Aorta (tissue), 5 donors: ENCODE measurements around the gene ZC2HC1B. TPM values are rescaled to one million over a fixed set of nuclear protein-coding genes. Genes with fewer than 3 reads are reported as not detected.

Source experiments
- ATAC-seq: fragments of 200-7000 bp; cut with Tn5 transposase; one replicate; pipeline ENCODE4 v1.9.1; 2022; ENCODE audit warnings: moderate library complexity; ENCODE audit not compliant: low FRiP score
- DNase-seq, 2 donors: peaks; one replicate each; pipeline ENCODE4 v3.0.0-alpha.2; 2020
- H3K27ac ChIP-seq, 2 donors: one replicate each; pipeline ENCODE4 v1.5.1; 2013; ENCODE audit warnings: low read length in 2 of 2, mild to moderate bottlenecking in 2 of 2, moderate library complexity in 2 of 2, control low read depth in 1 of 2, inconsistent platforms in 1 of 2, low read depth in 1 of 2
- H3K27me3 ChIP-seq, 2 donors: one replicate each; pipeline ENCODE4 v1.6.1; 2013; ENCODE audit warnings: control low read depth in 1 of 2, low read length in 1 of 2, mild to moderate bottlenecking in 1 of 2, moderate library complexity in 1 of 2; ENCODE audit not compliant: insufficient read depth in 2 of 2, control insufficient read depth in 1 of 2
- H3K36me3 ChIP-seq, 2 donors: one replicate each; pipeline ENCODE4 v1.6.1; 2013; ENCODE audit warnings: control low read depth in 1 of 2, low read length in 1 of 2, mild to moderate bottlenecking in 1 of 2; ENCODE audit not compliant: insufficient read depth in 2 of 2, control insufficient read depth in 1 of 2
- H3K4me1 ChIP-seq, 2 donors: one replicate each; pipeline ENCODE4 v1.6.1; 2013; ENCODE audit warnings: low read length in 2 of 2, control low read depth in 1 of 2, mild to moderate bottlenecking in 1 of 2, moderate library complexity in 1 of 2; ENCODE audit not compliant: insufficient read depth in 2 of 2, control insufficient read depth in 1 of 2
- H3K4me3 ChIP-seq, 2 donors: one replicate each; pipeline ENCODE4 v1.5.1; 2013; ENCODE audit warnings: low read length in 2 of 2, control low read depth in 1 of 2, mild to moderate bottlenecking in 1 of 2
- H3K9me3 ChIP-seq: one replicate; pipeline ENCODE4 v1.6.1; 2013; ENCODE audit warnings: mild to moderate bottlenecking, low read length; ENCODE audit not compliant: control insufficient read depth
- WGBS, 2 donors: extraction: QIAGEN DNeasy Blood & Tissue Kit; methylation state at CpG; one replicate each; pipeline ENCODE4 v1.1.7; 2013; 5-methylcytosine and 5-hydroxymethylcytosine counted together
- intact Hi-C, 2 donors: fragments of 100-400 bp; cut with DNase I; formaldehyde crosslinking; loops; one replicate each; pipeline versions ENCODE4 v1.14.2 to v1.15.0; 2022
- polyA plus RNA-seq, 2 donors: library from polyadenylated mRNA; stranded (reverse); fragments of 200-250 nt; gene quantifications; one replicate each; pipeline ENCODE4 v1.2.3, GENCODE V29; 2013
- total RNA-seq, 2 donors: library from RNA; stranded (reverse); fragmentation: NEBNext Ultra II Directional; extraction: Animal tissue kit (Norgen Biotek cat#: 25700); gene quantifications; one replicate each; pipeline ENCODE4 v1.2.1, GENCODE V29; 2021
- donor health status: healthy with polysubstance abuse.
- donor health status: Bipolar disorder and iron deficiency.
- donor health status: DM: no; HTN: no; CAD: no.
- donor health status: DM: no; HTN: no; CAD: no.
- donor health status: DM: yes; HTN: yes; CAD: no.

ZC2HC1B gene
- total and polyA plus RNA-seq, 4 donors: not detected

DNA sequence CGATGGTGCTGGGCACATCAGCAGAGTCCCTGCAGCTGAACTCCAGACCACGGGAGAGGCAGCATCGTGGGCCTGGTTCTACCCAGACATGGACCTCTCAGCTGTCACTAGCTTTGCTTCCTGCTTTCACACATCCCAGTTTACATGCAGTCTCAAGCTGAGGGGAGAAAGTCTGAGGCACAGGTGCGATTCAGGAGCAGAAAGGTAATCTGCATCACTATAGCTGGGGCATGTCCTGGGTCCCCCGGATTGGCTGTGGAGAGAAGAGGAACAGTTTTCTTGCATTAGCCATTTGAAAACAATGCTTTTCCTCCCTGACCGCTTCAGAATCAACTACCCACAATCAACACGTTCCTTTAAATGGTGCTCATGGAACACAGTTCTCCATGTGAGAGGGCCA, 83.9 kb downstream of the ZC2HC1B start:
- no peaks in the 10 kb centered on the region for H3K27me3 ChIP-seq
- DNase-seq: no peak
- intact Hi-C loops: no loop called here
- no peaks in the 10 kb centered on the region for H3K9me3 ChIP-seq
- H3K4me3 ChIP-seq: no peak overlapping the region
- no peak overlapping the region for H3K27ac ChIP-seq
- H3K36me3 ChIP-seq: no peaks in the 10 kb centered on the region
- no peak for ATAC-seq
- 80 to 87% methylated on average over 7 of the region's 7 CpGs for WGBS, 2 donors
- H3K4me1 ChIP-seq: no peaks in the 10 kb centered on the region

DNA sequence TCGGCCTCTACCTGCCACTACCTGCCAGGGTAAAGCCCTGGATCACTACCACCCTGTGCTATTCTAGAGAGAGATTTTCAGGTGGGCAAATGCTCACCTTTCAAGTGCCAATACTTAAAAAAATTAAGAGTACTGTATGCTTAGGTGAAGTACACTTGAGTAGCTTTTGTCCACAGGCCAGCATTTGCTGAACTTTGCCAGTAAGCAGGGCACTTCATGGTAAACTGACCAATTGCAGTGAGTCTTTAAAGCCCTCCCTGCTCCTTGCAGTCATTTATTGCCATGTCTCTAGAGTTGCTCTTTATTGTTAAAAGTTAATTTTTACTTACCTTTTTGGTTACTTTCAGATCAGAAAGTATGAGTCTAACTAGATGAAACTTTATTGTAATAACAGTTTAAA, 85.3 kb downstream of the ZC2HC1B start:
- Histone ChIP-seq H3K9me3 (no peaks in the 10 kb centered on the region), H3K27ac (no peak overlapping the region), H3K36me3 (no peaks in the 10 kb centered on the region), H3K4me1 (no peaks in the 10 kb centered on the region), H3K4me3 (no peak overlapping the region), H3K27me3 (no peaks in the 10 kb centered on the region)
- intact Hi-C loops: no loop called here
- DNase-seq: no peak
- WGBS, 2 donors: 90 to 94% methylated on average over 1 of the region's 1 CpG
- no peak for ATAC-seq

DNA sequence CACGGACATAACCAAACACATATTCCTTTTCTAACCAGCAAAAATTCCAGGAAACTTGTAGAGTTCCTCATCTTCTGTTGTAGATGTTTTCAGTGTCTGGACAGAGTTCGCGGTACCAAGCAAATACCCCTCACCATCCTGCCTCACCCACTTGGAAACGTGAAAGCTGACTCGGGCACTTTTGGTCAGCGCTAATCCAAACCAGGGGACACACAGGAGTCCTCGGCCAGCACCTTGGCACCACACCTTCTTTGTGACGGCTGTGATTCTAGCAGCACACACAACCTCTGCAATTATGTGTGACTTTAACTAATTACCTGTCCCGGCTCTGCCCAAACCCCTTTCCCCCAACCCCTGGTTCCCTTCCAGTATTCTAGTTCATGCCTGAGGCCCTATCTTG, 85.7 kb downstream of the ZC2HC1B start:
- Histone ChIP-seq H3K9me3 (no peaks in the 10 kb centered on the region), H3K27me3 (no peaks in the 10 kb centered on the region), H3K36me3 (no peaks in the 10 kb centered on the region), H3K4me1 (no peaks in the 10 kb centered on the region), H3K4me3 (no peak overlapping the region), H3K27ac (no peak overlapping the region)
- ATAC-seq: no peak
- DNase-seq: no peak
- intact Hi-C loops: no loop called here
- WGBS, 2 donors: 77 to 81% methylated on average over 9 of the region's 9 CpGs

DNA sequence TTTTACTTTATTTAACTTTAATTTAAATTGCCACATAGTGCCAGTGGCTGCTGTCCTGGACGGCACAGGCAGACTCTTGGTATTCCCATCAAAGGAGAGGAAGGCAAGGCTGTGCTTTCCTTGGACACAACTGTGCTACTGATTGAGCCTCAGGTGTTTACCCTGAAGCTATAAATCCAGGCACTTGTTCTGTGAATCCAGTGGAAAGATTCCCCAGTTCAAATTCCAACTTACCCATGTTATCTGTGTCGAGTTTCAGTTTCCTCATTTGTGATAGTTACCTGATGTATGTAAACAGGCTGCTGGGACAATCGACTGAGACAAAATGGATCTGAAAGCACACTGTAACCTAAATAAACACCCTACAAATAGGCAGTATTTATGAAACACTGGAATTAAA, 86.6 kb downstream of the ZC2HC1B start:
- 50 to 73% methylated on average over 3 of the region's 3 CpGs for WGBS, 2 donors
- no peaks in the 10 kb centered on the region for H3K4me1 ChIP-seq
- DNase-seq (no peak), ATAC-seq (no peak)
- no peak overlapping the region for H3K27ac ChIP-seq
- no peaks in the 10 kb centered on the region for H3K36me3 ChIP-seq
- H3K9me3 ChIP-seq: no peaks in the 10 kb centered on the region
- no peak overlapping the region for H3K4me3 ChIP-seq
- intact Hi-C loops: no loop called here
- H3K27me3 ChIP-seq: no peaks in the 10 kb centered on the region

DNA sequence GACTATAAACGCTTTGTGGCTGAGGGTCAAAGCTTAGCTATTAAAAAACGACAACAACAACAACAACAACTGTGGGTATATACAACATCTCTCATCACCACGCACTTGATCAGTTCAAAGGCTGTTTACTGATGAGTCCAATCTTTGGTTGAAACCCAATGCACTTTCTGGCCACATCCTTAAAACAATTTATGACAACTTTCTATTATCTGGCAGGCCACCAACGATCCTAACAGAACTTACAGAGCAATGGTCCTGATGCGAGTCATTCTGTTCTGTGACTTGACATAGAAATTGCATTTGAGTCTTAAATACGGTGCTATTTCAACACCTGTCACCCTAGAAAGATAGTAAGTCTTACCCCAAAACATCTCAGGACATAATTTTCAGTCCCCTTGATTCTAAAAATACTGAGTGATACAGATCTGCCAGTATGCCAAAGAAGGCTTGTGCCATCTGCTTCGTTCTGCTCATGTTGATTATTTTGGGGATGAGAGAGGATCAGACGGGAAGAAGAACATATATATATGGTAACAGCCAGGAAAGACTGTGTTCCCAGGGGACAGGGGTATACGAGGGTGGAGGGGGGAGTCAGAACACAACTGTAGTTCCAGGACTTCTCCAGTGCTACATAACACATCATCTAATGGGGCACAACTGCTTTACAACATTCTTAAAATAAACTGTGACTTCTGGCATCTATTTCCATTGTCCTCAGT, 87.9 kb downstream of the ZC2HC1B start:
- 87 to 88% methylated on average over 9 of the region's 9 CpGs for WGBS, 2 donors
- DNase-seq (no peak), ATAC-seq (no peak)
- Histone ChIP-seq H3K4me3 (no peak overlapping the region), H3K4me1 (no peaks in the 10 kb centered on the region), H3K9me3 (no peaks in the 10 kb centered on the region), H3K36me3 (no peaks in the 10 kb centered on the region), H3K27me3 (no peaks in the 10 kb centered on the region), H3K27ac (no peak overlapping the region)
- intact Hi-C loops: no loop called here

DNA sequence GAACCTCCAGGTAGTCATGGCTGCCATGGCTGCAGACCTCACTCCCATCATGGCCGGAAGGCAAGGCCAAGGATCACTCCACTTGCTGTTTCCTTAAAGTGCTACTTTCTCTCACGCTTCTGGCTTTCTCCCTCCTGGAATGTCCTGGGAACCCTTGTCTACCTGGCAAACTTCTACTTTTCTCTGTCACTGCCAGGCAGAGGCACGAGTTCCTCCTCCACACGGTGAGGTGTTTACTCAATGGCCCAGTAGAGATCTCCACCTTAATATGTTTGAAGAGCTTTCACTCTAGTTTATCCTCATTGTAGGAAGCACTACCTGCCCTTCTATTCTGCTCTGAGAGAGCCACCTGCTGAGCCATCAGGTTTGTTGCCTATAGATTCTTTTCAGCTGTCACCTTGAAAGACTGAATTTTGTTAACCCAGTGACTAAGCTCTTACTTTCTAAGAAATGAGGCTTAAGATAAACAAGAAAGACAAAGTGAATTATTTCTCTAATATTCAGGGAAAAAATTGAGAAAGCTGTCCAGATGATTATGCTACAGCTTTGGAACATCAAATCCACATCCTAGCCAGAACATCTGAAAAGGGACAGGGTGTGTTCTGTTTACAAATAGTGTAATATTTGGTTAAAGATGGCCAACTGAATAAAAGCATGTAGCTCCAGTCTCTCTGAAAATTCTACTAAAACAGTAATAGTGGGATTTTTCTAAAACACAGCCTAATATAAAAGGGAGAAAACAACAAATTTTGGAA, 88.8 kb downstream of the ZC2HC1B start:
- intact Hi-C loops: no loop called here
- DNase-seq (no peak), ATAC-seq (no peak)
- Histone ChIP-seq H3K36me3 (peaks cover 0 to 1% of the 10 kb centered on the region in 2 donors), H3K27me3 (no peaks in the 10 kb centered on the region), H3K9me3 (no peaks in the 10 kb centered on the region), H3K27ac (no peak overlapping the region), H3K4me3 (no peak overlapping the region), H3K4me1 (no peaks in the 10 kb centered on the region)
- 87 to 91% methylated on average over 4 of the region's 4 CpGs for WGBS, 2 donors

DNA sequence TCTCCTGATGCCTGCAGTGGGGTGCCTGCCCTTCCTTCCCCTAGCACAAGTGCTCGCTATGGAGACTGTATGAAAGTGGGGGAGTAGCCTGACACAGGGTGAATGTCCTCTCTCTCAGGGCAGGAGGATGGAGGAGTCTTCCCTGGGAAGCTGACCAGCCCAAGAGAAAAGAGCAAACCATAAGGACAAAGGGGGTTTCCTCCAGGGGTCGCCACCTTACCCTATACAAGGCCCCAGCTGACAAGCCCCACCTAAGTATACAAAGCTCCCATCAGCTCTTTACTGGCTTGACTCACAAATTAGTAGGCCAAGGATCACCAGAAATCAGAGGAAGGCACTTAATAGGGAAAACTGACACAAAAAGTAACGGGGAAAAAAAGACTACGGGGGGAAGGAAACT, 89.6 kb downstream of the ZC2HC1B start:
- Histone ChIP-seq H3K4me3 (no peak overlapping the region), H3K4me1 (no peaks in the 10 kb centered on the region), H3K27ac (no peak overlapping the region), H3K9me3 (no peaks in the 10 kb centered on the region), H3K36me3 (peaks cover 0 to 1% of the 10 kb centered on the region in 2 donors), H3K27me3 (no peaks in the 10 kb centered on the region)
- DNase-seq (no peak), ATAC-seq (no peak)
- WGBS, 2 donors: 87 to 92% methylated on average over 4 of the region's 4 CpGs
- intact Hi-C loops: no loop called here

DNA sequence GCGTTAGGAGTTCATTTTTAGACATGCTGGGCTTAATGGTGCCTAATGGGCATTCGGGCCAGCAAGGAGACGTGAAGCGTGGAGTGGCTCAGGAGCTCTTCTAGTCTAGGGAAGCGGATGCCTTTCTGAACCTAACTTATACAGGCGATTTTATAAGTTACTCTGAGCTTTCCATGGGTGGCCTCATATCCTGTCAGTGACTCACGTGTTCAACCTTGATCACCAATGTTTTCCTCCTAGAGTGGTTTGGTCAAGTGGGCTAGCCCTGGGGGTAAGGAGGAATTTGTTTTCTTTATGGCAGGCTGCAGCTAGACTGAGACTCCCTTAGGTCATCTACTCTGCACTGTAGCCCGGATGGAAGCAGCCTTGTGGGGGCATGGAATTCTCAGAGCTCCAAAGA, 91.7 kb downstream of the ZC2HC1B start:
- intact Hi-C loops: loop anchor here in 1 of 2 donors (5.0 kb wide), 1 partner anchor 109 kb away; no protein-coding TSS in a partner anchor
- Histone ChIP-seq H3K4me3 (no peak overlapping the region), H3K4me1 (no peaks in the 10 kb centered on the region), H3K9me3 (no peaks in the 10 kb centered on the region), H3K27ac (no peak overlapping the region), H3K36me3 (peaks cover 0 to 1% of the 10 kb centered on the region in 2 donors), H3K27me3 (no peaks in the 10 kb centered on the region)
- 90 to 92% methylated on average over 8 of the region's 8 CpGs for WGBS, 2 donors
- DNase-seq: no peak
- no peak for ATAC-seq
